ENCODE data around the gene ACER1. TPM values are rescaled to one million over a fixed set of nuclear protein-coding genes. Genes with fewer than 3 reads are reported as not detected.
A peak's percentile ranks its signal among the peaks of the same experiment; 100 is the strongest.
"Not testable (repeated sequence)": the region's sequence is repeated elsewhere in the genome, so short reads cannot be mapped to it uniquely, and the experiment has no call there.

Gene ACER1
- total and polyA plus RNA-seq, 4 experiments from 2014 or later = 0.67 to 1.3 (median 0.99) TPM

GRCh38 chr19:6364353-6364752 lies 30.9 kb upstream of the ACER1 start:
- H3K9me3 ChIP-seq (ENCODE audit: control insufficient read depth in 1 of 2, low read length in 2 of 2) = no peaks in the 10 kb centered on the region
- intact Hi-C loops (cut with micrococcal nuclease) = loop anchor here (5.0 to 10.0 kb wide), 2 partner anchors 570 to 1168 kb away; partner anchors contain the start of gene DUS3L
- H3K4me3 ChIP-seq (ENCODE audit: low read length in 2 of 2) = no peak overlapping the region
- no peaks in the 10 kb centered on the region for H3K27me3 Mint-ChIP-seq
- peaks cover 50% of the 10 kb centered on the region for H3K36me3 ChIP-seq (ENCODE audit: insufficient read depth, low read length)
- peak overlapping the region in 2 of 8 donors; percentile 36 for H3K4me3 Mint-ChIP-seq
- peaks cover 29 to 46% of the 10 kb centered on the region in 2 donors for H3K36me3 Mint-ChIP-seq
- no peaks in the 10 kb centered on the region for H3K27me3 ChIP-seq (ENCODE audit: insufficient read depth, low read length)
- H3K4me1 ChIP-seq (ENCODE audit: insufficient read depth, low read length) = peaks cover 23% of the 10 kb centered on the region
- peak in 1 of 5 donors; percentile 18 for DNase-seq
- no peak overlapping the region for H3K27ac ChIP-seq (ENCODE audit: low read depth, low read length)
- peaks cover 8 to 30% (median 20%) of the 10 kb centered on the region in 4 donors for H3K4me1 Mint-ChIP-seq
- ChIA-PET CTCF (ENCODE audit: partially characterized antibody) (interaction anchor here (0.8 kb wide), 1 partner anchor 8 kb away, joined by 3 read pairs; the partner anchor contains the start of gene ALKBH7), POLR2A (ENCODE audit: partially characterized antibody) (interaction anchor here (5.4 kb wide), 1 partner anchor 8 kb away, joined by 123 read pairs; the partner anchor contains the start of gene ALKBH7)
- peak overlapping the region in 1 of 7 donors; percentile 41 for H3K27ac Mint-ChIP-seq
- no peaks in the 10 kb centered on the region for H3K9me3 Mint-ChIP-seq

DNA sequence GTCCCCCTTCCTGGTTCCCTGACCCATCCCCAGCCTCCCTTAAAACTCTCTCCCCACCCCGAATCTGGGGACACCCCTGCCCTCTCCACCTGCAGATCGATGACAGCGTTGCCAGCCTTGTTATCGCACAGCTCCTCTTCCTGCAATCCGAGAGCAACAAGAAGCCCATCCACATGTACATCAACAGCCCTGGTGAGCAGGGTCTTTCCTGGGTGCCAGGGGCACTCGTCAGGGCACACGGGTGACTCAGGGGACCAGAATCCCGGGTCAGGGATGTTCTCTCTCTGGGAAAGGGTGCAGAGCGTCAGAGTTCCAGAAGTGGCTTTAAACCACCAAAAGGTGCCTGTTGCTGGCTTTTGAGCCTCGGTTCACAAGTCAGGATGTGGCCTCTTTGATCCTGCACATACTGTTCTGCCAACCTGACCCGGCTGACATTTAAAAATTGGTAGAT lies 29.0 kb upstream of the ACER1 start:
- peaks cover 20 to 35% of the 10 kb centered on the region in 2 donors for H3K36me3 Mint-ChIP-seq
- H3K4me3 Mint-ChIP-seq = peak overlapping the region; percentile 90 to 98 (median 95)
- no peaks in the 10 kb centered on the region for H3K9me3 Mint-ChIP-seq
- DNase-seq = peak; percentile 64 to 75 (median 72)
- peak overlapping the region; percentile 91 to 97 (median 95) for H3K27ac Mint-ChIP-seq
- peaks cover 10 to 29% (median 19%) of the 10 kb centered on the region in 4 donors for H3K4me1 Mint-ChIP-seq
- no peaks in the 10 kb centered on the region for H3K27me3 Mint-ChIP-seq
- no peaks in the 10 kb centered on the region for H3K9me3 ChIP-seq (ENCODE audit: control insufficient read depth in 1 of 2, low read length in 2 of 2)
- peaks cover 23% of the 10 kb centered on the region for H3K4me1 ChIP-seq (ENCODE audit: insufficient read depth, low read length)
- no peaks in the 10 kb centered on the region for H3K27me3 ChIP-seq (ENCODE audit: insufficient read depth, low read length)
- peak overlapping the region; percentile 78 for H3K27ac ChIP-seq (ENCODE audit: low read depth, low read length)
- CTCF ChIA-PET (ENCODE audit: partially characterized antibody) = no interaction called here
- H3K36me3 ChIP-seq (ENCODE audit: insufficient read depth, low read length) = peaks cover 32% of the 10 kb centered on the region
- intact Hi-C loops (cut with micrococcal nuclease) = loop anchor here (5.0 to 10.0 kb wide), 2 partner anchors 568 to 1170 kb away; partner anchors contain the start of gene DUS3L
- H3K4me3 ChIP-seq (ENCODE audit: low read length in 2 of 2) = peak overlapping the region; percentile 92 to 97
- POLR2A ChIA-PET (ENCODE audit: partially characterized antibody) = interaction anchor here (0.7 to 5.4 kb wide), 7 partner anchors 10 to 706 kb away, joined by 3 to 123 read pairs (median 10); partner anchors contain the start of genes ALKBH7, DENND1C, GTF2F1 and KHSRP

DNA sequence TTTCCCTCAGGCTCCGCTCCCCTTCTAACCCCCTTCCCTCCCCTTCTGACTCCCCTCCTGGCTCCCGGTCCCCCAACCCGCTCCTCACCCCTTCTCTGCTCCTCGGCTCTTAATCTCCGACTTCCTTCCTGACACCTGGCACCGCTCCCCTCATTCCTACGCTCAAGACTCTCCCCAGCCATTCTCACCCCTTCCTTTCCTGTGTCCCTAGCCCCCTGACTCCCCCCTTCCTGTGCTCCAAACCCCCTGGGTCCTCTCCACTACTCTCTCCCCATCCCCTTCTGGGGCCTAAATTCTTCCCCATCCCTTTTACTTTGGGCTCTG lies 28.6 kb upstream of the ACER1 start:
- H3K4me1 Mint-ChIP-seq = peaks cover 10 to 29% (median 19%) of the 10 kb centered on the region in 4 donors
- peak overlapping the region; percentile 91 to 97 (median 95) for H3K27ac Mint-ChIP-seq
- no peaks in the 10 kb centered on the region for H3K9me3 Mint-ChIP-seq
- peak overlapping the region; percentile 90 to 98 (median 95) for H3K4me3 Mint-ChIP-seq
- no peaks in the 10 kb centered on the region for H3K27me3 ChIP-seq (ENCODE audit: insufficient read depth, low read length)
- peak overlapping the region; percentile 78 for H3K27ac ChIP-seq (ENCODE audit: low read depth, low read length)
- H3K4me3 ChIP-seq (ENCODE audit: low read length in 2 of 2) = peak overlapping the region; percentile 92 to 97
- no peaks in the 10 kb centered on the region for H3K27me3 Mint-ChIP-seq
- peaks cover 20 to 34% of the 10 kb centered on the region in 2 donors for H3K36me3 Mint-ChIP-seq
- ChIA-PET POLR2A (ENCODE audit: partially characterized antibody) (interaction anchor here (1.4 to 5.4 kb wide), 6 partner anchors 11 to 707 kb away, joined by 3 to 123 read pairs (median 16); partner anchors contain the start of genes ALKBH7, DENND1C, GTF2F1 and KHSRP), CTCF (ENCODE audit: partially characterized antibody) (no interaction called here)
- H3K4me1 ChIP-seq (ENCODE audit: insufficient read depth, low read length) = peaks cover 23% of the 10 kb centered on the region
- DNase-seq = peak in 1 of 5 donors; percentile 14
- no peaks in the 10 kb centered on the region for H3K9me3 ChIP-seq (ENCODE audit: control insufficient read depth in 1 of 2, low read length in 2 of 2)
- intact Hi-C loops (cut with micrococcal nuclease) = loop anchor here (5.0 to 10.0 kb wide), 2 partner anchors 567 to 1170 kb away; partner anchors contain the start of gene DUS3L
- H3K36me3 ChIP-seq (ENCODE audit: insufficient read depth, low read length) = peaks cover 28% of the 10 kb centered on the region

- DNase-seq = peak in 1 of 5 donors; percentile 27
- not testable (repeated sequence) for H3K27me3 Mint-ChIP-seq; H3K27me3 ChIP-seq (ENCODE audit: insufficient read depth, low read length); H3K9me3 Mint-ChIP-seq; H3K9me3 ChIP-seq (ENCODE audit: control insufficient read depth in 1 of 2, low read length in 2 of 2)
- intact Hi-C loops (cut with micrococcal nuclease) = loop anchor here (1.0 to 10.0 kb wide), 9 partner anchors 12 to 1171 kb away; partner anchors contain the start of genes DUS3L, GTF2F1 and RFX2
- POLR2A ChIA-PET (ENCODE audit: partially characterized antibody) = interaction anchor here (0.6 to 5.4 kb wide), 9 partner anchors 7 to 120 kb away, joined by 3 to 123 read pairs (median 5); partner anchors contain the start of genes ALKBH7, DENND1C, GTF2F1 and KHSRP
- Mint-ChIP-seq H3K27ac (peak overlapping the region in 5 of 7 donors; percentile 91 to 95 (median 92)), H3K4me1 (peaks cover 10 to 29% (median 16%) of the 10 kb centered on the region in 4 donors), H3K4me3 (peak overlapping the region; percentile 90 to 98 (median 95)), H3K36me3 (peaks cover 15 to 28% of the 10 kb centered on the region in 2 donors)
- Histone ChIP-seq H3K4me1 (ENCODE audit: insufficient read depth, low read length) (peaks cover 23% of the 10 kb centered on the region), H3K36me3 (ENCODE audit: insufficient read depth, low read length) (peaks cover 19% of the 10 kb centered on the region), H3K4me3 (ENCODE audit: low read length in 2 of 2) (peak overlapping the region in 1 of 2 donors; percentile 92), H3K27ac (ENCODE audit: low read depth, low read length) (peak overlapping the region; percentile 78)
- CTCF ChIA-PET (ENCODE audit: partially characterized antibody) = interaction anchor here (0.6 to 0.9 kb wide), 3 partner anchors 11 to 143 kb away, joined by 3 to 6 read pairs (median 3); partner anchors contain the start of gene ALKBH7
Measured at GRCh38 chr19:6360857-6361216, 27.4 kb upstream of the ACER1 start.

DNA sequence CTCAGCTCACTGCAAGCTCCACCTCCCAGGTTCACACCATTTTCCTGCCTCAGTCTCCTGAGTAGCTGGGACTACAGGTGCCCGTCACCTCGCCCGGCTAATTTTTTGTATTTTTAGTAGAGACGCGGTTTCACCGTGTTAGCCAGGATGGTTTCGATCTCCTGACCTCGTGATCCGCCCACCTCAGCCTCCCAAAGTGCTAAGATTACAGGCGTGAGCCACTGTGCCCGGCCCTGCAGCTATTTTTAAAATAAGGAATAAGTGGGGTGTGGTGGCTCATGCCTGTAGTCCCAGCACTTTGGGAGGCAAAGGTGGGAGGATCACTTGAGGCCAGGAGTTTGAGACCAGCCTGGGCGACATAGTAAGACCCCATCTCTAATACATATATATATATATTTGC lies 27.0 kb upstream of the ACER1 start:
- H3K4me3 Mint-ChIP-seq; H3K27ac ChIP-seq (ENCODE audit: low read depth, low read length); H3K4me3 ChIP-seq (ENCODE audit: low read length in 2 of 2); H3K9me3 Mint-ChIP-seq; H3K27me3 ChIP-seq (ENCODE audit: insufficient read depth, low read length); H3K9me3 ChIP-seq (ENCODE audit: control insufficient read depth in 1 of 2, low read length in 2 of 2); H3K27me3 Mint-ChIP-seq; CTCF ChIA-PET (ENCODE audit: partially characterized antibody); DNase-seq: not testable (repeated sequence)
- POLR2A ChIA-PET (ENCODE audit: partially characterized antibody) = interaction anchor here (0.7 to 5.4 kb wide), 6 partner anchors 12 to 121 kb away, joined by 3 to 123 read pairs (median 16); partner anchors contain the start of genes ALKBH7, DENND1C, GTF2F1 and KHSRP
- Mint-ChIP-seq H3K27ac (peak overlapping the region in 1 of 7 donors; percentile 92), H3K4me1 (peaks cover 10 to 29% (median 16%) of the 10 kb centered on the region in 4 donors), H3K36me3 (peaks cover 14 to 27% of the 10 kb centered on the region in 2 donors)
- intact Hi-C loops (cut with micrococcal nuclease) = loop anchor here (2.0 to 10.0 kb wide), 4 partner anchors 144 to 1172 kb away; partner anchors contain the start of genes DUS3L and RFX2
- peaks cover 15% of the 10 kb centered on the region for H3K36me3 ChIP-seq (ENCODE audit: insufficient read depth, low read length)
- peaks cover 23% of the 10 kb centered on the region for H3K4me1 ChIP-seq (ENCODE audit: insufficient read depth, low read length)

GRCh38 chr19:6359568-6360341 lies 26.3 kb upstream of the ACER1 start:
- no peaks in the 10 kb centered on the region for H3K27me3 ChIP-seq (ENCODE audit: insufficient read depth, low read length)
- H3K36me3 Mint-ChIP-seq = peaks cover 10 to 23% of the 10 kb centered on the region in 2 donors
- H3K4me3 ChIP-seq (ENCODE audit: low read length in 2 of 2) = no peak overlapping the region
- DNase-seq = no peak
- ChIA-PET CTCF (ENCODE audit: partially characterized antibody) (no interaction called here), POLR2A (ENCODE audit: partially characterized antibody) (interaction anchor here (0.6 to 5.4 kb wide), 5 partner anchors 13 to 147 kb away, joined by 3 to 123 read pairs (median 10); partner anchors contain the start of genes ALKBH7, DENND1C and KHSRP)
- H3K9me3 Mint-ChIP-seq = no peaks in the 10 kb centered on the region
- H3K9me3 ChIP-seq (ENCODE audit: control insufficient read depth in 1 of 2, low read length in 2 of 2) = no peaks in the 10 kb centered on the region
- H3K4me1 ChIP-seq (ENCODE audit: insufficient read depth, low read length) = peaks cover 23% of the 10 kb centered on the region
- H3K4me1 Mint-ChIP-seq = peaks cover 10 to 29% (median 16%) of the 10 kb centered on the region in 4 donors
- peaks cover 9% of the 10 kb centered on the region for H3K36me3 ChIP-seq (ENCODE audit: insufficient read depth, low read length)
- H3K4me3 Mint-ChIP-seq = peak overlapping the region in 1 of 8 donors; percentile 59
- intact Hi-C loops (cut with micrococcal nuclease) = loop anchor here (2.0 to 10.0 kb wide), 4 partner anchors 145 to 1173 kb away; partner anchors contain the start of genes DUS3L and RFX2
- H3K27me3 Mint-ChIP-seq = no peaks in the 10 kb centered on the region
- no peak overlapping the region for H3K27ac ChIP-seq (ENCODE audit: low read depth, low read length)
- peak overlapping the region in 5 of 7 donors; percentile 10 to 40 (median 24) for H3K27ac Mint-ChIP-seq

Data from CD4-positive, alpha-beta memory T cell (primary cell).